ENCODE measurements around the gene HNRNPH1.
"Not testable (repeated sequence)": the region's sequence is repeated elsewhere in the genome, so short reads cannot be mapped to it uniquely, and the experiment has no call there.

- not testable (repeated sequence) for TF ChIP-seq CTCF, POLR2A, POLR2AphosphoS5 (IDR thresholded peaks at IDR 0.05)
Observed at GRCh38 chr5:179657302-179658178, 34.1 kb upstream of the HNRNPH1 start.
